SK-N-SH treated with all-trans-retinoic acid at 6 μM for 48 hours (cell line): ENCODE measurements around the gene ZNF30.
"Not testable (repeated sequence)": the region's sequence is repeated elsewhere in the genome, so short reads cannot be mapped to it uniquely, and the experiment has no call there.

Experiments used
- GLIS3 ChIP-seq: fragments of 250-450 bp; sonication (Bioruptor Pico); IDR thresholded peaks from 2 replicates; pipeline ENCODE4 v1.5.0; 2020; ENCODE audit warnings: mild to moderate bottlenecking, moderate library complexity
- OSR1 ChIP-seq: fragments of 250-450 bp; sonication (Bioruptor Pico); IDR thresholded peaks from 2 replicates; pipeline ENCODE4 v1.8.0; 2022; ENCODE audit warnings: moderate library complexity, mild to moderate bottlenecking, inconsistent platforms
- PATZ1 ChIP-seq: fragments of 250-450 bp; sonication (Bioruptor Pico); IDR thresholded peaks from 2 replicates; pipeline ENCODE4 v1.8.0; 2020; ENCODE audit warnings: mild to moderate bottlenecking, moderate library complexity, borderline replicate concordance
- RARB ChIP-seq: fragments of 250-450 bp; sonication (Bioruptor Pico); IDR thresholded peaks from 2 replicates; pipeline ENCODE4 v1.8.0; 2021; ENCODE audit warnings: mild to moderate bottlenecking, moderate library complexity
- ZC3H10 ChIP-seq: fragments of 250-450 bp; sonication (Bioruptor Pico); IDR thresholded peaks from 2 replicates; pipeline ENCODE4 v1.5.1; 2021; ENCODE audit warnings: mild to moderate bottlenecking, moderate library complexity
- ZNF565 ChIP-seq: fragments of 450-650 bp; formaldehyde crosslinking; conservative IDR thresholded peaks from 2 replicates; pipeline ENCODE4 v1.5.0; 2020; ENCODE audit warnings: low read depth, mild to moderate bottlenecking, moderate library complexity
- ZNF70 ChIP-seq: fragments of 450-650 bp; formaldehyde crosslinking; IDR thresholded peaks from 2 replicates; pipeline ENCODE4 v1.5.0; 2020; ENCODE audit warnings: mild to moderate bottlenecking, moderate library complexity
- TF ChIP-seq, protein P1 (sequence below): fragments of 250-450 bp; sonication (Bioruptor Pico); IDR thresholded peaks from 2 replicates; pipeline ENCODE4 v1.5.1; 2020; ENCODE audit warnings: low read depth, mild to moderate bottlenecking, moderate library complexity
- TF ChIP-seq, protein P2 (sequence below): fragments of 250-450 bp; sonication (Bioruptor Pico); IDR thresholded peaks from 2 replicates; pipeline ENCODE4 v1.5.1; 2021; ENCODE audit warnings: mild to moderate bottlenecking, moderate library complexity
- TF ChIP-seq, protein P3 (sequence below): fragments of 250-450 bp; sonication (Bioruptor Pico); IDR thresholded peaks from 2 replicates; pipeline ENCODE4 v1.5.0; 2020; ENCODE audit warnings: mild to moderate bottlenecking, moderate library complexity

- not testable (repeated sequence) for TF ChIP-seq PATZ1, RARB, GLIS3, ZNF565, ZNF70, OSR1, ZC3H10 (CRISPR knock-in tag)
- TF ChIP-seq, protein P1, sequence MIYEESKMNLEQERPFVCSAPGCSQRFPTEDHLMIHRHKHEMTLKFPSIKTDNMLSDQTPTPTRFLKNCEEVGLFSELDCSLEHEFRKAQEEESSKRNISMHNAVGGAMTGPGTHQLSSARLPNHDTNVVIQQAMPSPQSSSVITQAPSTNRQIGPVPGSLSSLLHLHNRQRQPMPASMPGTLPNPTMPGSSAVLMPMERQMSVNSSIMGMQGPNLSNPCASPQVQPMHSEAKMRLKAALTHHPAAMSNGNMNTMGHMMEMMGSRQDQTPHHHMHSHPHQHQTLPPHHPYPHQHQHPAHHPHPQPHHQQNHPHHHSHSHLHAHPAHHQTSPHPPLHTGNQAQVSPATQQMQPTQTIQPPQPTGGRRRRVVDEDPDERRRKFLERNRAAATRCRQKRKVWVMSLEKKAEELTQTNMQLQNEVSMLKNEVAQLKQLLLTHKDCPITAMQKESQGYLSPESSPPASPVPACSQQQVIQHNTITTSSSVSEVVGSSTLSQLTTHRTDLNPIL: not testable (repeated sequence)
- TF ChIP-seq, protein P2, sequence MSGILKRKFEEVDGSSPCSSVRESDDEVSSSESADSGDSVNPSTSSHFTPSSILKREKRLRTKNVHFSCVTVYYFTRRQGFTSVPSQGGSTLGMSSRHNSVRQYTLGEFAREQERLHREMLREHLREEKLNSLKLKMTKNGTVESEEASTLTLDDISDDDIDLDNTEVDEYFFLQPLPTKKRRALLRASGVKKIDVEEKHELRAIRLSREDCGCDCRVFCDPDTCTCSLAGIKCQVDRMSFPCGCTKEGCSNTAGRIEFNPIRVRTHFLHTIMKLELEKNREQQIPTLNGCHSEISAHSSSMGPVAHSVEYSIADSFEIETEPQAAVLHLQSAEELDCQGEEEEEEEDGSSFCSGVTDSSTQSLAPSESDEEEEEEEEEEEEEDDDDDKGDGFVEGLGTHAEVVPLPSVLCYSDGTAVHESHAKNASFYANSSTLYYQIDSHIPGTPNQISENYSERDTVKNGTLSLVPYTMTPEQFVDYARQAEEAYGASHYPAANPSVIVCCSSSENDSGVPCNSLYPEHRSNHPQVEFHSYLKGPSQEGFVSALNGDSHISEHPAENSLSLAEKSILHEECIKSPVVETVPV: not testable (repeated sequence)
- TF ChIP-seq, protein P3, sequence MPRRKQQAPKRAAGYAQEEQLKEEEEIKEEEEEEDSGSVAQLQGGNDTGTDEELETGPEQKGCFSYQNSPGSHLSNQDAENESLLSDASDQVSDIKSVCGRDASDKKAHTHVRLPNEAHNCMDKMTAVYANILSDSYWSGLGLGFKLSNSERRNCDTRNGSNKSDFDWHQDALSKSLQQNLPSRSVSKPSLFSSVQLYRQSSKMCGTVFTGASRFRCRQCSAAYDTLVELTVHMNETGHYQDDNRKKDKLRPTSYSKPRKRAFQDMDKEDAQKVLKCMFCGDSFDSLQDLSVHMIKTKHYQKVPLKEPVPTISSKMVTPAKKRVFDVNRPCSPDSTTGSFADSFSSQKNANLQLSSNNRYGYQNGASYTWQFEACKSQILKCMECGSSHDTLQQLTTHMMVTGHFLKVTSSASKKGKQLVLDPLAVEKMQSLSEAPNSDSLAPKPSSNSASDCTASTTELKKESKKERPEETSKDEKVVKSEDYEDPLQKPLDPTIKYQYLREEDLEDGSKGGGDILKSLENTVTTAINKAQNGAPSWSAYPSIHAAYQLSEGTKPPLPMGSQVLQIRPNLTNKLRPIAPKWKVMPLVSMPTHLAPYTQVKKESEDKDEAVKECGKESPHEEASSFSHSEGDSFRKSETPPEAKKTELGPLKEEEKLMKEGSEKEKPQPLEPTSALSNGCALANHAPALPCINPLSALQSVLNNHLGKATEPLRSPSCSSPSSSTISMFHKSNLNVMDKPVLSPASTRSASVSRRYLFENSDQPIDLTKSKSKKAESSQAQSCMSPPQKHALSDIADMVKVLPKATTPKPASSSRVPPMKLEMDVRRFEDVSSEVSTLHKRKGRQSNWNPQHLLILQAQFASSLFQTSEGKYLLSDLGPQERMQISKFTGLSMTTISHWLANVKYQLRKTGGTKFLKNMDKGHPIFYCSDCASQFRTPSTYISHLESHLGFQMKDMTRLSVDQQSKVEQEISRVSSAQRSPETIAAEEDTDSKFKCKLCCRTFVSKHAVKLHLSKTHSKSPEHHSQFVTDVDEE: not testable (repeated sequence)
These were observed 43.6 kb downstream of the ZNF30 start for GRCh38 chr19:34970185-34970780.
